ENCODE data around the gene ARF3. TPM values are rescaled to one million over a fixed set of nuclear protein-coding genes. Genes with fewer than 3 reads are reported as not detected.
A peak's percentile ranks its signal among the peaks of the same experiment; 100 is the strongest.

The ARF3 gene
- total and polyA plus RNA-seq, 2 donors (not counting 3 experiments of a cell fraction or from before 2014, with no cell fraction given) = 149 to 172 TPM

DNA sequence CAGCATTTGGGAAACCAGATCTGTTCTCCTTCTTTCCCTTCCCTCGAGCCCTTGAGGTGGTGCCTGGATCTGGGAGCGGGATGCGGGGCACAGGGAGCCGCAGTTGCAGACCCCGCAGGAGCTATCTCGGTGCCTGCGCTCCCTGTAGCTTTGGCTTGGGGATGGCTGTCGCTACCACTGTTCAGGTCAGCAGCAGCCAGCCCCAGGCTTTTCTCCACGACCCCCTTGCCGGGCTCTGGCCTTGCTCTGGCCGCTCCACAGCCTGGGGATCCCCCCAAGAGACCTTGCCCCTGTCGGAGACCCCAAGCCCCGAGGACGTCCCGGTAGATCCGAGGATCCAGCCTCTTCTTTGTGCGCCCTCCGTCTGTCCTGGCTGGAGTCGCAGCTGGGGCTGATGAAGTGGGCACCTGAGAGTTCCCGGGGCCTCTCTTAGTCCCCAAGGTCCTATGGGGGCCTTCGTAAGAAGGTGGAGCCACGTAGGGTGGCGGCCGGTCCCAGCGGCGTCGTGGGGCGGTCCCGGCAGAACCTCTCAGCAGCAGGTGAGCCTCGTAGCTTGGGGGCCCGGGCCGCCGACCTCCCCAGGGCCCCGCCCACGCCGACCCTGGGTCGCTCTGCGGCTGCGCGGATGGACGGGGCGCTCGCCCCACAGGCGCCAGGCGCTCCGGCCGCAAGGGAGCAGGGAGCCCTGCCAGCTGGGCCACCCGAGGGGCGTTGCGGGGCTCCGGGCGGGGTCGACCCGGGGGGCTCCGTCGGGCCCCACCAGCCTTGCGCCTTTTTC lies 40.6 kb upstream of the ARF3 start:
- H3K4me1 ChIP-seq (ENCODE audit: control insufficient read depth, extremely low read depth, insufficient read depth, low read length) = peaks cover 11% of the 10 kb centered on the region
- ChIA-PET CTCF (interaction anchor here (1.1 to 10.5 kb wide), 10 partner anchors 8 to 228 kb away, joined by 3 to 175 read pairs (median 16); partner anchors contain the start of genes PRKAG1 and WNT1), POLR2A (no interaction called here)
- DNase-seq (ENCODE audit: low read depth, low spot score) = no peak
- no peak overlapping the region for H3K9ac ChIP-seq (replicated peaks; ENCODE audit: extremely low read depth, insufficient read depth, low read length)
- no peak overlapping the region for H3K27ac ChIP-seq (ENCODE audit: insufficient read depth, low read depth, low read length)
- H3K9me3 ChIP-seq (replicated peaks; ENCODE audit: control insufficient read depth, insufficient read depth, low read length) = no peaks in the 10 kb centered on the region
- BruUV-seq (replicated peaks) = no TSS peak
- H3K27me3 ChIP-seq (ENCODE audit: control insufficient read depth in 2 of 2, insufficient read depth in 2 of 2, low read length in 2 of 2) = peaks cover 17 to 24% of the 10 kb centered on the region in 2 experiments
- intact Hi-C loops (cut with micrococcal nuclease) = no loop called here
- no peaks in the 10 kb centered on the region for H4K20me1 ChIP-seq (replicated peaks; ENCODE audit: control insufficient read depth, extremely low read depth, insufficient read depth, low read length)
- H3K36me3 ChIP-seq (ENCODE audit: control insufficient read depth in 2 of 2, extremely low read depth in 1 of 2, insufficient read depth in 2 of 2, low read length in 2 of 2) = peaks cover 5 to 8% of the 10 kb centered on the region in 2 experiments
- no peaks in the 10 kb centered on the region for H3K9me1 ChIP-seq (replicated peaks; ENCODE audit: control insufficient read depth, extremely low read depth, insufficient read depth, low read length)
- TF ChIP-seq, protein P1, sequence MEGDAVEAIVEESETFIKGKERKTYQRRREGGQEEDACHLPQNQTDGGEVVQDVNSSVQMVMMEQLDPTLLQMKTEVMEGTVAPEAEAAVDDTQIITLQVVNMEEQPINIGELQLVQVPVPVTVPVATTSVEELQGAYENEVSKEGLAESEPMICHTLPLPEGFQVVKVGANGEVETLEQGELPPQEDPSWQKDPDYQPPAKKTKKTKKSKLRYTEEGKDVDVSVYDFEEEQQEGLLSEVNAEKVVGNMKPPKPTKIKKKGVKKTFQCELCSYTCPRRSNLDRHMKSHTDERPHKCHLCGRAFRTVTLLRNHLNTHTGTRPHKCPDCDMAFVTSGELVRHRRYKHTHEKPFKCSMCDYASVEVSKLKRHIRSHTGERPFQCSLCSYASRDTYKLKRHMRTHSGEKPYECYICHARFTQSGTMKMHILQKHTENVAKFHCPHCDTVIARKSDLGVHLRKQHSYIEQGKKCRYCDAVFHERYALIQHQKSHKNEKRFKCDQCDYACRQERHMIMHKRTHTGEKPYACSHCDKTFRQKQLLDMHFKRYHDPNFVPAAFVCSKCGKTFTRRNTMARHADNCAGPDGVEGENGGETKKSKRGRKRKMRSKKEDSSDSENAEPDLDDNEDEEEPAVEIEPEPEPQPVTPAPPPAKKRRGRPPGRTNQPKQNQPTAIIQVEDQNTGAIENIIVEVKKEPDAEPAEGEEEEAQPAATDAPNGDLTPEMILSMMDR (IDR thresholded peaks at IDR 0.05; ENCODE audit: extremely low read depth in 1 of 2, insufficient read depth in 1 of 2, low read depth in 1 of 2, low read length in 2 of 2) = no peak
- TF ChIP-seq EZH2 (IDR thresholded peaks at IDR 0.05; ENCODE audit: borderline replicate concordance, low read depth, low read length, severe bottlenecking) (peak; percentile 63), POLR2AphosphoS5 (IDR thresholded peaks at IDR 0.05; ENCODE audit: insufficient read depth, low read depth, low read length) (no peak), GATA2 (IDR thresholded peaks at IDR 0.05; ENCODE audit: insufficient read depth, insufficient read length, low read depth, low read length) (no peak), MYC (IDR thresholded peaks at IDR 0.05; ENCODE audit: low read depth, low read length) (no peak), JUN (IDR thresholded peaks at IDR 0.05; ENCODE audit: borderline replicate concordance, insufficient read depth, insufficient read length, low read depth) (no peak)
- peak overlapping the region; percentile 47 for H3K4me2 ChIP-seq (ENCODE audit: insufficient read depth, low read length)
- H3K79me2 ChIP-seq (ENCODE audit: control insufficient read depth, insufficient read depth, low read length) = no peaks in the 10 kb centered on the region
- FAIRE-seq = peak; percentile 55
- dilution Hi-C loops (cut with MboI; ENCODE audit: extremely low pct_ligation_motif_present, low sequenced_read_pairs) = no loop called here
- H2AFZ ChIP-seq (ENCODE audit: low read depth, low read length) = peak overlapping the region; percentile 54
- H3K4me3 ChIP-seq (replicated peaks in 1 of 3; ENCODE audit: insufficient read depth in 1 of 3, low read depth in 1 of 3, low read length in 3 of 3) = peak overlapping the region; percentile 12 to 27 (median 26)

Measured in endothelial cell of umbilical vein (primary cell).